Measurements from ENCODE around the gene ACYP1. TPM values are rescaled to one million over a fixed set of nuclear protein-coding genes. Genes with fewer than 3 reads are reported as not detected.

Gene ACYP1
- total RNA-seq, 2 experiments from 2014 or later = 65.0 to 97.5 TPM

- Histone ChIP-seq H3K4me2 (ENCODE audit: low read length) (no peak overlapping the region), H2AFZ (ENCODE audit: low read length) (no peak overlapping the region), H3K9me3 (ENCODE audit: low read length) (no peaks in the 10 kb centered on the region), H3K4me1 (ENCODE audit: insufficient read depth, low read length, poor library complexity, severe bottlenecking) (no peaks in the 10 kb centered on the region), H3K27ac (ENCODE audit: low read depth, low read length, poor library complexity, severe bottlenecking) (no peak overlapping the region), H3K36me3 (ENCODE audit: insufficient read depth, low read length) (peaks cover 57% of the 10 kb centered on the region), H3K4me3 (ENCODE audit: low read depth, low read length, poor library complexity, severe bottlenecking) (no peak overlapping the region), H3K9me2 (ENCODE audit: insufficient read depth, low read length) (no peaks in the 10 kb centered on the region), H3K79me2 (ENCODE audit: insufficient read depth, low read depth, low read length) (no peaks in the 10 kb centered on the region), H4K20me1 (ENCODE audit: insufficient read depth, low read length) (no peaks in the 10 kb centered on the region)
- no TSS peak for BruUV-seq (replicated peaks)
- TF ChIP-seq CTCF (conservative IDR thresholded peaks at IDR 0.05; ENCODE audit: low read length) (no peak), EZH2phosphoT487 (IDR thresholded peaks at IDR 0.05; ENCODE audit: borderline replicate concordance, low read depth, low read length) (no peak)
- POLR2A ChIA-PET = interaction anchor here (1.3 kb wide), 1 partner anchor 13 kb away, joined by 3 read pairs; no protein-coding TSS in a partner anchor
- DNase-seq (ENCODE audit: low spot score) = no peak
- CTCF ChIA-PET (ENCODE audit: unreplicated experiment) = no interaction called here
- intact Hi-C loops (cut with micrococcal nuclease; ENCODE audit: unreplicated experiment) = no loop called here
Observed at GRCh38 chr14:75010472-75011093, 53.2 kb downstream of the ACYP1 start.

- intact Hi-C loops (cut with micrococcal nuclease; ENCODE audit: unreplicated experiment) = loop anchor here (5.0 kb wide), 1 partner anchor 38 kb away; no protein-coding TSS in a partner anchor
- BruUV-seq (replicated peaks) = no TSS peak
- H3K4me2 ChIP-seq (ENCODE audit: low read length) = no peak overlapping the region
- peaks cover 8% of the 10 kb centered on the region for H3K79me2 ChIP-seq (ENCODE audit: insufficient read depth, low read depth, low read length)
- no peak overlapping the region for H2AFZ ChIP-seq (ENCODE audit: low read length)
- no peak overlapping the region for H3K27ac ChIP-seq (ENCODE audit: low read depth, low read length, poor library complexity, severe bottlenecking)
- H4K20me1 ChIP-seq (ENCODE audit: insufficient read depth, low read length) = no peaks in the 10 kb centered on the region
- H3K4me1 ChIP-seq (ENCODE audit: insufficient read depth, low read length, poor library complexity, severe bottlenecking) = peaks cover 2% of the 10 kb centered on the region
- no peak for DNase-seq (ENCODE audit: low spot score)
- POLR2A ChIA-PET = interaction anchor here (0.7 kb wide), 1 partner anchor 683 kb away, joined by 3 read pairs; no protein-coding TSS in a partner anchor
- CTCF ChIA-PET (ENCODE audit: unreplicated experiment) = no interaction called here
- peaks cover 69% of the 10 kb centered on the region for H3K36me3 ChIP-seq (ENCODE audit: insufficient read depth, low read length)
- no peaks in the 10 kb centered on the region for H3K9me3 ChIP-seq (ENCODE audit: low read length)
- no peak overlapping the region for H3K4me3 ChIP-seq (ENCODE audit: low read depth, low read length, poor library complexity, severe bottlenecking)
- no peak for TF ChIP-seq CTCF (conservative IDR thresholded peaks at IDR 0.05; ENCODE audit: low read length)
- TF ChIP-seq EZH2phosphoT487 (IDR thresholded peaks at IDR 0.05; ENCODE audit: borderline replicate concordance, low read depth, low read length) = no peak
- no peaks in the 10 kb centered on the region for H3K9me2 ChIP-seq (ENCODE audit: insufficient read depth, low read length)
Observed at GRCh38 chr14:75009176-75009575, 54.6 kb downstream of the ACYP1 start.

- no peak for DNase-seq (ENCODE audit: low spot score)
- intact Hi-C loops (cut with micrococcal nuclease; ENCODE audit: unreplicated experiment) = loop anchor here (5.0 kb wide), 1 partner anchor 42 kb away; no protein-coding TSS in a partner anchor
- TF ChIP-seq CTCF (conservative IDR thresholded peaks at IDR 0.05; ENCODE audit: low read length) (no peak), EZH2phosphoT487 (IDR thresholded peaks at IDR 0.05; ENCODE audit: borderline replicate concordance, low read depth, low read length) (no peak)
- H3K9me2 ChIP-seq (ENCODE audit: insufficient read depth, low read length) = no peaks in the 10 kb centered on the region
- BruUV-seq (replicated peaks) = TSS peak; percentile 21
- H3K36me3 ChIP-seq (ENCODE audit: insufficient read depth, low read length) = peaks cover 65% of the 10 kb centered on the region
- peaks cover 12% of the 10 kb centered on the region; the same call in 1 of the 2 replicates for H3K9me3 ChIP-seq (ENCODE audit: low read length)
- H3K4me1 ChIP-seq (ENCODE audit: insufficient read depth, low read length, poor library complexity, severe bottlenecking) = peaks cover 15% of the 10 kb centered on the region
- ChIA-PET POLR2A (no interaction called here), CTCF (ENCODE audit: unreplicated experiment) (no interaction called here)
- H3K79me2 ChIP-seq (ENCODE audit: insufficient read depth, low read depth, low read length) = peaks cover 22% of the 10 kb centered on the region
- no peak overlapping the region for H2AFZ ChIP-seq (ENCODE audit: low read length)
- H3K4me3 ChIP-seq (ENCODE audit: low read depth, low read length, poor library complexity, severe bottlenecking) = no peak overlapping the region
- no peak overlapping the region for H3K4me2 ChIP-seq (ENCODE audit: low read length)
- H4K20me1 ChIP-seq (ENCODE audit: insufficient read depth, low read length) = no peaks in the 10 kb centered on the region
- H3K27ac ChIP-seq (ENCODE audit: low read depth, low read length, poor library complexity, severe bottlenecking) = no peak overlapping the region
Observed at GRCh38 chr14:75005357-75005756, 58.5 kb downstream of the ACYP1 start.
